Smooth muscle cell (in vitro differentiated cells): Measurements from ENCODE around the gene PROZ. TPM values are rescaled to one million over a fixed set of nuclear protein-coding genes. Genes with fewer than 3 reads are reported as not detected.

Experiments used
- DNase-seq: peaks from one replicate; lab custom pipeline; 2025; ENCODE audit not compliant: unreplicated experiment; lab: John Stamatoyannopoulos, UW
- H2AFZ ChIP-seq: fragments of 200-600 bp; sonication (generic); 2 replicates; pipeline ENCODE4 v1.6.0; 2016; ENCODE audit warnings: antibody characterized with exemption, low read depth, mild to moderate bottlenecking
- H3F3A ChIP-seq: fragments of 200-600 bp; sonication (generic); 2 replicates; pipeline ENCODE4 v1.6.0; 2017; ENCODE audit warnings: antibody characterized with exemption, low read depth
- H3K27ac ChIP-seq: fragments of 200-600 bp; sonication (generic); 2 replicates; pipeline ENCODE4 v1.5.1; 2016; ENCODE audit warnings: low read depth, mild to moderate bottlenecking
- H3K27me3 ChIP-seq: fragments of 200-600 bp; sonication (generic); 2 replicates; pipeline ENCODE4 v1.6.1; 2016; ENCODE audit warnings: low read depth, mild to moderate bottlenecking
- H3K36me3 ChIP-seq: fragments of 200-600 bp; sonication (generic); 2 replicates; pipeline ENCODE4 v1.5.1; 2016; ENCODE audit warnings: low read depth
- H3K4me1 ChIP-seq: fragments of 200-600 bp; sonication (generic); 2 replicates; pipeline ENCODE4 v1.5.1; 2016; ENCODE audit warnings: low read depth
- H3K4me2 ChIP-seq: fragments of 200-600 bp; sonication (generic); 2 replicates; pipeline ENCODE4 v1.6.0; 2016; ENCODE audit warnings: mild to moderate bottlenecking
- H3K4me3 ChIP-seq: fragments of 200-600 bp; sonication (generic); 2 replicates; pipeline ENCODE4 v1.5.1; 2016; ENCODE audit warnings: mild to moderate bottlenecking
- H3K79me2 ChIP-seq: fragments of 200-600 bp; sonication (generic); 2 replicates; pipeline ENCODE4 v1.6.0; 2016; ENCODE audit warnings: low read depth, mild to moderate bottlenecking
- H3K9ac ChIP-seq: fragments of 200-600 bp; sonication (generic); 2 replicates; pipeline ENCODE4 v1.6.0; 2016; ENCODE audit warnings: low read depth
- H3K9me3 ChIP-seq: fragments of 200-600 bp; sonication (generic); replicated peaks from 2 replicates; pipeline ENCODE4 v1.5.1; 2016; ENCODE audit warnings: low read depth
- H4K20me1 ChIP-seq: fragments of 200-600 bp; sonication (generic); 2 replicates; pipeline ENCODE4 v1.6.0; 2016; ENCODE audit warnings: low read depth
- WGBS: methylation state at CpG from one replicate; pipeline ENCODE4 v1.1.7; 2016; ENCODE audit warnings: low lambda C conversion rate; 5-methylcytosine and 5-hydroxymethylcytosine counted together
- polyA plus RNA-seq: library from polyadenylated mRNA; unstranded; fragments of >200 nt; fragmentation: Nextera tagmentation; extraction: Ambion mirVana; gene quantifications from 2 replicates; pipeline ENCODE4 v1.2.1, GENCODE V29; 2016
- total RNA-seq: library from RNA; depleted of rRNA; stranded (reverse); fragments of >200 nt; gene quantifications from 2 replicates; pipeline ENCODE4 v1.2.3, GENCODE V29; 2014
- TF ChIP-seq, protein P1 (sequence below): fragments of 200-600 bp; sonication (generic); IDR thresholded peaks from 2 replicates; pipeline ENCODE4 v1.5.1; 2017; ENCODE audit warnings: borderline replicate concordance, mild to moderate bottlenecking, antibody characterized with exemption; ENCODE audit not compliant: insufficient read depth, poor library complexity, severe bottlenecking

Gene PROZ
- total and polyA plus RNA-seq, 2 experiments from 2014 or later, result not detected

DNA sequence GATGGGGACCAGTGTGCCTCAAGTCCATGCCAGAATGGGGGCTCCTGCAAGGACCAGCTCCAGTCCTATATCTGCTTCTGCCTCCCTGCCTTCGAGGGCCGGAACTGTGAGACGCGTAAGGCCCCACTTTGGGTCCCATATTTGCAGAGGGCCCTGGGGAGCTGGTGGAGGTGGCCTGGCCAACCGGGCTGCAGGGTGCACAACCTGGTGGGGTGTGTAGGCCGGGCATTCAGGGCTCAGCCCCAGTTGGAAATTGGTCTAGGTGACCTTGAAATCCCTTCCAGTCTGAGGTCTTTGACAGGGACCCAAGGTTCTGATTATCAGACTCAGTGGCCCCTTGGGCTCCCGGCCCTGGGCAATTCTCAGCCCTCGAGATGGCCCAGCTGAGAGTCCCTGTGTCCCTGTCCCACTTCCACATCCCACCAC, 44.6 kb upstream of the PROZ start:
- Histone ChIP-seq H2AFZ (no peak overlapping the region), H3K79me2 (no peaks in the 10 kb centered on the region), H3K4me1 (no peaks in the 10 kb centered on the region), H3K9me3 (no peaks in the 10 kb centered on the region), H3K36me3 (no peaks in the 10 kb centered on the region), H3K9ac (no peak overlapping the region), H3K4me3 (no peak overlapping the region), H3K27ac (no peak overlapping the region), H3F3A (no peaks in the 10 kb centered on the region), H3K27me3 (peaks cover 5% of the 10 kb centered on the region), H3K4me2 (no peak overlapping the region), H4K20me1 (no peaks in the 10 kb centered on the region)
- TF ChIP-seq, protein P1, sequence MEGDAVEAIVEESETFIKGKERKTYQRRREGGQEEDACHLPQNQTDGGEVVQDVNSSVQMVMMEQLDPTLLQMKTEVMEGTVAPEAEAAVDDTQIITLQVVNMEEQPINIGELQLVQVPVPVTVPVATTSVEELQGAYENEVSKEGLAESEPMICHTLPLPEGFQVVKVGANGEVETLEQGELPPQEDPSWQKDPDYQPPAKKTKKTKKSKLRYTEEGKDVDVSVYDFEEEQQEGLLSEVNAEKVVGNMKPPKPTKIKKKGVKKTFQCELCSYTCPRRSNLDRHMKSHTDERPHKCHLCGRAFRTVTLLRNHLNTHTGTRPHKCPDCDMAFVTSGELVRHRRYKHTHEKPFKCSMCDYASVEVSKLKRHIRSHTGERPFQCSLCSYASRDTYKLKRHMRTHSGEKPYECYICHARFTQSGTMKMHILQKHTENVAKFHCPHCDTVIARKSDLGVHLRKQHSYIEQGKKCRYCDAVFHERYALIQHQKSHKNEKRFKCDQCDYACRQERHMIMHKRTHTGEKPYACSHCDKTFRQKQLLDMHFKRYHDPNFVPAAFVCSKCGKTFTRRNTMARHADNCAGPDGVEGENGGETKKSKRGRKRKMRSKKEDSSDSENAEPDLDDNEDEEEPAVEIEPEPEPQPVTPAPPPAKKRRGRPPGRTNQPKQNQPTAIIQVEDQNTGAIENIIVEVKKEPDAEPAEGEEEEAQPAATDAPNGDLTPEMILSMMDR, result no peak
- 94% methylated on average over 8 of the region's 8 CpGs for WGBS
- DNase-seq, result no peak

GRCh38 chr13:113114511-113115362, 43.7 kb upstream of the PROZ start:
- H2AFZ ChIP-seq, result no peak overlapping the region
- H3K27me3 ChIP-seq, result peaks cover 3% of the 10 kb centered on the region
- H4K20me1 ChIP-seq, result no peaks in the 10 kb centered on the region
- H3K36me3 ChIP-seq, result no peaks in the 10 kb centered on the region
- H3K9ac ChIP-seq, result no peak overlapping the region
- no peak overlapping the region for H3K27ac ChIP-seq
- DNase-seq, result no peak
- H3K9me3 ChIP-seq, result no peaks in the 10 kb centered on the region
- H3K4me3 ChIP-seq, result no peak overlapping the region
- H3K4me1 ChIP-seq, result no peaks in the 10 kb centered on the region
- no peaks in the 10 kb centered on the region for H3F3A ChIP-seq
- WGBS, result 96% methylated on average over 17 of the region's 17 CpGs
- TF ChIP-seq, protein P1, result no peak
- no peak overlapping the region for H3K4me2 ChIP-seq
- no peaks in the 10 kb centered on the region for H3K79me2 ChIP-seq

GRCh38 chr13:113115363-113116205, 42.9 kb upstream of the PROZ start:
- no peaks in the 10 kb centered on the region for H4K20me1 ChIP-seq
- WGBS, result 94% methylated on average over 21 of the region's 21 CpGs
- H3F3A ChIP-seq, result no peaks in the 10 kb centered on the region
- no peak overlapping the region for H3K4me3 ChIP-seq
- H3K27me3 ChIP-seq, result no peaks in the 10 kb centered on the region
- no peaks in the 10 kb centered on the region for H3K79me2 ChIP-seq
- H2AFZ ChIP-seq, result no peak overlapping the region
- no peaks in the 10 kb centered on the region for H3K9me3 ChIP-seq
- DNase-seq, result no peak
- H3K4me2 ChIP-seq, result no peak overlapping the region
- no peaks in the 10 kb centered on the region for H3K4me1 ChIP-seq
- TF ChIP-seq, protein P1, result no peak
- H3K9ac ChIP-seq, result no peak overlapping the region
- H3K36me3 ChIP-seq, result no peaks in the 10 kb centered on the region
- no peak overlapping the region for H3K27ac ChIP-seq
